Hypothalamus (tissue), 51 donors: ENCODE data around the gene CREB3L1.

Experiments used
- DNase-seq, 51 donors: peaks; one replicate each; lab custom pipeline; 2025; lab: John Stamatoyannopoulos, UW

The CREB3L1 gene

DNA sequence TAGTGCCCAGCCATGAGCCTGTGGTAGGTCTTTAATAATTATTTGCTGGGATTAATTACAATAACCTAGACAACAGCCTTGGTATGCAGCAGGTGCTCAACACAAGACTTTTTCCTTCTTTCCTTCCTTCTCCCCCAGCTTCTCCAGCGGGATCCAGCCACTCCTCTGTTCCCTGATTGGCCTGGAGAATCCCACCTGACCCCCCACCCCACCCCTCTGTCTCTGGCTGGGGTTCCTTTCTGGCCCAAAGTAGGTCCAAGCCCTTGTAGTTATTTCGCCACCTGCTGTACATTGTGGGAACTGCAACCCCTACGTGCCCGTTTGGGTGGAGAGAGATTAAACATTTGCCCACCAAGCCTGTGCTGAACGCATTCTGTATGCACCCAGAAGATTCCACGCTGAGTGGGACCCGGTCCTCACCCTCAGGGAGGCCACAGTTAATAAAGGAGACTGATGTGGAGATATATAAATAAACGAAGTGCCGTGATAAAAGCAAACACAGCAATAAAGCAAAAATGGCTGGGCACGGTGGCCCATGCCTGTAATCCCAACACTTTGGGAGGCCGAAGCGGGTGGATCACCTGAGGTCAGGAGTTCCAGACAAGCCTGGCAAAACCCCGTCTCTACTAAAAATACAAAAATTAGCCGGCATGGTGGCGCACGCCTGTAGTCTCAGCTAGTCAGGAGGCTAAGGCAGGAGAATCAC is 37.7 kb downstream of the CREB3L1 start:
- DNase-seq: peak in 24 of 51 donors; percentile 10 to 51 (median 26)

DNA sequence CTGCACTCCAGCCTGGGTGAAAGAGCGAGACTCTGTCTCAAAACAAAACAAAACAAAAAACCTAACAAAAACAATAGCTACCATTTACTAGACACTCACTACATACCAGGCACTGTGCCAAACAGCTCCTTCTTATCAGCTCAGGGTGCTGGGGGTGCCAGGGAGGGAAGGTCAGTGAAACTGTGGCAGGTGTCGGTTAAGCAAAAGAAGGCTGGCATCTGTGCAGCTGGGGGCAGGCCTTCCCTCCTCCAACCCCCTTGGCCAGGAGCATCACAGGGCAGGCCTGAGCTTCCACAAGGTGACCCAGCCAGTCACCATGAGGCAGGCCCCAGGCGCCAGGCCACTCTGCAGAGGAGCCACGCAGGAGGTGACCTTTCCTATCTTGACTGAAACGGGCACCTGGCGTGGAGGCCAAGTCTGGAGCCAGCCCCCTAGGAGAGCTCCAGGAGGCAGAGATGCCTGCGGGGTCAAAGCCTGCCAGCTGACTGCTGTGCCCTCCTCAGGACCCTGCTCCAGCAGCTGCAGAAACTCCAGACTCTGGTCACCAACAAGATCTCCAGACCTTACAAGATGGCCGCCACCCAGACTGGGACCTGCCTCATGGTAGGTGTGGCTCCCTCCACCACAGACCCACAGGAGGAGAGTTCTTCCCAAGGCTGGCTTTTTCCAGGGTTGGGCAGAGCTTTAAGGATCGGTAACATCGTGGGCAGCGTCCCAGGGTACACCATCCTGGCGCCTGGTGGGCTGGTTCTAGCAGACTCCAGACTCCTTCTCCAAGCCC is 38.5 kb downstream of the CREB3L1 start:
- DNase-seq: no peak

DNA sequence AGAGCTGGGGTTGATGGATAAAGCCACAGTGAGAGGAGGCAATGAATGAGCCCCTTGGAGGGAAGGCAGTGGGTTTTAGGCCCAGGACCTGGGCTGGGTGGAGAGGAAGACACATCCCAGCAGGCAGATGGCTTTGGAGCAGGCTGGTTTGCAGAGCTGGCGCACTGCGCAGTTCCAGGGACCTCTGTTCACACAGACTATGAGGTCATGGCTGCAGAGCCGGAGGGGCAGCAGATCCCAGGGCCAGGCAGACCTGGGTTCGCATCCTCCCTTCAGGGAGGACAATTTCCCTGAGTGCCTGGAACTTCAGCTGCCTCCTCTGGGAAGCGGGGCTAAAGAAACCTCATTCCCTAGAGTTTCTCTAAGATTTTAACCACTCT is 41.6 kb downstream of the CREB3L1 start:
- no peak for DNase-seq

DNA sequence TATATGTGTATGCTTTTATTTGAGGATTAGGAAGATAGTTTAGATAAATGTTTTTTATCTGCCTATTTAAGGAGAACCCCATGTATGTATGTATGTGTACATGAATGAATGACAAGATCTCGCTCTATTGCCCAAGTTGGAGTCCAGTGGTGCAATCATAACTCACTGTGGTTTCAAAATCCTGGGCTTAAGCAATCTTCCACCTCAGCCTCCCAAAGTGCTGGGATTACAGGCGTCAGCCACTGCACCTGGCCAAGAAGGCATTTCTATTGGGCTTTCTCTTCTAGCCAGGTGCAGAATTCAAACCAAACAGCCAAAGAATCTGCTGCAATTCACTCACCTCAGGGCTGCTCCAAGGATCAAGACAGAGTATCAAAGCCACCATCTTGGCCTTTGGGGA is 44.3 kb downstream of the CREB3L1 start:
- DNase-seq: no peak

DNA sequence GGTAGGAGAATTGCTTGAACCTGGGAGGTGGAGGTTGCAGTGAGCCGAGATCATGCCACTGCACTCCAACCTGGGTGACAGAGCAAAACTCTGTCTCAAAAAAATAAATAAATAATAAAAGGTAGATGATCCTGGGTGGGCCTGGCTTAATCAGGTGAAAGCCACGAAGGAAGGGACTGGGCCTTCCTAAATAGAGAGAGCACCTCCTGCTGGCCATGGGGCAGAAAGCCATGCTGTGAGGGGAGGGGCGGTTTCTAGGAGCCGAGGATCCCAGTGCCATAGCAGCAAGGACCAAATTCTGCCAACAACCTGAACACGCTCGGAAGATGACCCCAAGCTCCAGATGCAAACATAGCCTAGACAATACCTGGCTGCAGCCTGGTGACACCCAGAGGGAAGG is 45.3 kb downstream of the CREB3L1 start:
- DNase-seq: no peak

DNA sequence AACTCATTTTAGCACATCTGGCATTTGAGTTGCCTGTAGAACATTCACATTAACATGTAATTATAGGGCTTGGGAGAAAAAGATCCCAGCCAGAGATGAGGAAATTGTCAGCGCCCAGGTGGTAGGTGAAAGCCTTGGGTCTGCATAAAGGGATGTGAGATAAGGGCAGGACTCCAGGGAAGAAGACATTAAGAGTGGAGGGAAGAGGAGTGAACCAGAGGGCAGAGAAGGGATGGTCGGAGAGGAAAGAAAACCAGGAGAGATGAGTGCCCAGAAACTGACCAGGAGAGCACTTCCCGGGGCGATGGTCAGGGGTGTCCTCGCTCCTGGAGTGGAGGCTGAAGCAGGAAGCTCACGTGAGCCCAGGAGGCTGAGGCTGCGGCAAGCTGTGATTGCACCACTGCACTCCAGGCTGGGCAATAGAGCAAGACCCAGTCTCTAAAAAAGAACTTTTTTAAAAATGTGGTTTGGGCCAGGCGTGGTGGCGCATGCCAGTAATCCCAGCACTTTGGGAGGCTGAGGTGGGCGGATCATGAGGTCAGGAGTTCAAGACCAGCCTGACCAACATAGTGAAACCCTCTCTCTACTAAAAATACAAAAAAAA is 49.5 kb downstream of the CREB3L1 start:
- DNase-seq: no peak

DNA sequence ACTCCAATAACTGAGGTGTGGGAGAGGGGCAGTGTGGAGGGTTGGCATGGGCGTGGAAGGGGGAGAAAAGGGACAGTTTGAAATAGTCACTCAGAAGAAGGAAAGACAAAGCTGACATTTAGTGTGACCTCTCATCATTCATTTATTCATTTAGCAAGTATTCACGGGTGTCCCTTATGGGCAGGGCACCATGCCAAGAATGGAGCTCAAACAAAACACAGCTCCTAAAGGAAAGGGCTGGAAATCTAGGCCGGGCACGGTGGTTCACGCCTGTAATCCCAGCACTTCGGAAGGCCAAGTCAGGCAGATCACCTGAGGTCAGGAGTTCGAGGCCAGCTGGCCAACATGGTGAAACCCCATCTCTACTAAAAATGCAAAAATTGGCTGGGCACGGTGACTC is 50.4 kb downstream of the CREB3L1 start:
- no peak for DNase-seq

DNA sequence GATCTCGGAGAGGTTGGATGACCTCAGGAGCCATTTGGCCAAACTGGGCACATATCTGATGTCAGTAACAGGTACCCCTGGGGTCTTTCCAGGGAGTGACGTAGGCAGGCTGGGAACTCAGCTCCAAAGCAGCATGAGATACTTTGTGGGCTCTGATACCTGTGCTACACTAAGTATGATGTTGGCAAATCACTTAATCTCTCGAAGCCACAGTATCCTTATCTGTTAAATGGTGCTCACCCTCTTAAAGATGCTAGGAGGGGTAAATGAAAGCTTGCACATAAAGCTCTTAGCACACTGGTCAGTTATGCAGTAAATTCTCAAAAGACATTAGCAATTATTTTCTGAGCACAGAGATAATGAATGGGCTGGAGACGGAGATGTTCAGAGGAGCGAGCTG is 52.7 kb downstream of the CREB3L1 start:
- DNase-seq: no peak

DNA sequence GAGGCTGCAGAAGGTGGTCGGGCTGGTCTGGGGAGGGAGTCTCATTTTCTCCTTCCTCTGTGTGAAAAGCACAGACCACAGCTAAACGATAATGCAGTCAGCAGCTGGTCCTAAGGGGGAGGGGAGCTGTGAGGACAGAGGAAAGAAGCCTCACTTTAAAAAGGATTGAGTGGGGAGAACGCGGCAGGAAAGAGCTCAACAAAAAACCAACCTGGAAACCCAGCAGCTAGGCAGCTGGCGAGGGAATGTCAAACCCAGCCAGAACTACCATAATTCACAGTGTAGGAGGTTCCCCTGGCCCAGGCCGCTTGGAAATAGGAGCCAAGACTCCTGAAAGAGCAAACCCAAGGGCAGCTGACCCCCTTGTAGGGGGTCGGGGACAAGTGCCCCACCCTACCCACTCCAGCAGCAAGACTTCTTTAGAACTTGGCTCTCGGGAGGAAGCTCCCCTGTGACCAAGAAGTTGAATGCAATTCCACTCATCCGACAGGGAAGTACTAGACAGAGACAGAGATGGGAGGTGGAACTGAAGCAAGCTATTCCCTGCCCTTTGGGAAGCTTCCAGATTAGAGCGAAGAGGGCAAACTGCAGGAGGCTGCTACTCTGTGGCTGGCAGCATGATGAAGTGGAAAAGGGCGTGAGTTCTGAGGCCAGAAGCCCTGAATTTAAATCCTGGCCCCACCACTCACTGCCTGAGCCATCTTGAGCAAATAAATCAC is 53.3 kb downstream of the CREB3L1 start:
- peak in 8 of 51 donors; percentile 20 to 40 (median 25) for DNase-seq

DNA sequence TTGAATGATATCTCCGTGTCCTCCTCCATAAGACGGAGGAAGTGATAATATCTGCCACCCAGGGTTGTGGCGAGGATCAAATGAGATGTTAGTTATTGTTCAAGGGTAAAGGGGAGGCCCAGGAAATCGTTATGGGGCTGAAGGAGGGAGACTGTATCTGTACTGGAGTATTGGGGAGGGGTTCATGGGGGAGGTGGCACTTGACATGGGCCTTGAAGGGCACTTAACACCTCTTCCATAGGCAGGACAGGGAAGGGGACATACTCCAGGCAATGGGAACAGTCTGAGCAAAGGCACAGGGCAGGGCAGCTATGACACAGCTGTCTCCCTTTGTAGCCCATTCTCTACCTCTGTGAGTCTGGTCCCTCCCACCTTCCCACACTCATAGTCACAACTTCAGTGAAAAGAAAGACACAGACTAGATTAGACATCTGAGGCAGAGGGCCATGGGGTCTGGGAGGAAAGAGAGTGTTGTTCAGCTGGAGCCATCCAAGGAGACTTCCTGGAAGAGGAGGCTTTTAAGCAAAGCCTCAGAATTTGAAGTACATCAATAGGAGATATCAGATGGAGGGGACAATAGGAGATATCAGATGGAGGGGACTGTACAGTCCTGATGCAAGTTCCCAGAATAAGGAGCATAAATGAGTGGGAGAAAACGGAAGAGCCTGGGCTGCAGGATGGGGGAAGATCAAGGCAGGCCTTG is 54.0 kb downstream of the CREB3L1 start:
- no peak for DNase-seq

DNA sequence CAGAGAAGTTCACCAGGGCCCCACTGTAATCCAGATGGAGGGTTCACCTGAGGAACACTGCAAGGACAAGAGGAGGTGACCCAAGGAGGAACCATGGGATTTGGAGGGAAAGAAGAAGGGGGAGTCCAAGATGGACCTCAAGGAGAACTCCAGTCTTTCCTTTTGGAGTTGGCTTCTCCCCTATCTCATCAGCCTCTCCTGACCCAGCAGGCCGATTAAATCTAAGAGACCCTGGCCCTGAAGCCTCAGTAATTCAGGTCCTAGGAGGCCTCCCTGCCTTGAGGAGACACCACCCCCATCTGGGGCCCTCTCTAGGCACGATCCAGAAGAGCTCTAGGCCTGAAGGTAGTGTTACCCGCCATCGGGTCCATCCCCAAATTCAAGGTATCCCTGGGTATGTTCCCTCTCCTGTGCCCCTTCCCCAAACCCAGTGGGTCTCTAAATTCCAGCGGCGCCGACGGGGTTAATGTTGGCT is 54.7 kb downstream of the CREB3L1 start:
- no peak for DNase-seq

DNA sequence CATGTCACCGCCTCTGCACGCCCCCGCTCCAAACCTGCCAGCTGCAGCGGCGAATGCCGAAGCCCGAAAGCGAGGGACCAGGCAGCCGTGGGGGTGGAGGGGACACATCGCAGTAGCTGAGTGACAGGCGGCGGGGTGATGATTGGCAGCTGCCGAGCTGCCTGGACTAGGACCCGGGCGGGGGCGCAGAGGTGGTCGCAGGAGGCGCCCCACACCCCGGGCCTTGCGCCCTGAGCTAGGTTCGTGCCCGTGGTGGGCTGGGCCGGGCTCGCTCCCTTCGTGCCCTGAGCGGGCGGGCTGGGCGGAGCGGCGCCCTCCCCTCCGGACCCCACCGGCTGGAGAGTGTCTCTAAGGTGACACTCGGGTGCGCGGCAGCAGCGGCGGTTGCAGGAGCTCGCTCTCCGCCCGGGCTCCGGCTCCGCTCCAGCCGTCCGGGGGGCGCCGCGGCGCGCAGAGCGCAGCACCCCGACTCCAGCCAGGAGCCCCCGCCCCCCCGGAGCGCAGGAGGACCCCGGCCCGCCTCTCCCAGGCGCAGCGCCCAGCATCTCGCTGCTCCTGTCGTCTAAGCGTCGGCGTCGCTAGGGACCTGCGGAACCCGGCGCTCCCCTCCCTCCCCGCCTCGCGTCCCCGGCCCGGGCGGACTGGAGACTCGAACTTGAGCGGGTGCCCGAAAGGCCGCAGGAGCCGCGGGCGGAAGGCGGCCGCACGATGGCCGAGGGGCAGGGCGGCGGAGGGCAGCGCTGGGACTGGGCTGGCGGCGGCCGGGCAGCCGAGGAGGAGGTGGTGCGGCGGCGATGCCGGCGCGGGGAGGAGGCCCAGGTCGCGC is 55.3 kb downstream of the CREB3L1 start:
- peak in 10 of 51 donors; percentile 23 to 60 (median 42) for DNase-seq

DNA sequence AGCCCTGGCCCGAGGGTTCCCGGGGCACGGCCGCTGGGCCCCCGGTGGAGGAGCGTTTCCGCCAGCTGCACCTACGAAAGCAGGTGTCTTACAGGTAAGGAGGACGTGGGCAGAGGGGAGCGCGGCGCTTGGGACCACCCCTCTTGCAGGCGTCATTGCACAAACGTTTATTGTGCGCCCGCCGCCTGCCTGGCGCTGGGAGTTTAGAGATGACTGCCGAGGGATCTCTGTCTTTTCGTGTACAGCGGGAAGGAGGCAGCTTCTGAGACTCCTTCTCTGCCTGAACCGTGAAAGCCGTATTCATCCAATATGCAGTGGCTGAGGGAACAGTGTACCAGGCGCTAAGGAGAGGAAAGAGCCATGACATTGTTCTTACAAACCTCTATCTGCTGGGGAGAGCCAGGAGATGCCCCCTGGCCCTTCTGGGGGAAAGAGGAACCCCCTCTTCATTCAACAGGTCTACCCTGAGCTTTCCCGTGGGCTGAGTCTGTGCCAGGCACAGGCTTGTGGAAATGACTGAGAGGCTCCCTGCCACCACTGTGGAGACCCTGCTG is 56.0 kb downstream of the CREB3L1 start:
- peak in 10 of 51 donors; percentile 16 to 52 (median 28) for DNase-seq

DNA sequence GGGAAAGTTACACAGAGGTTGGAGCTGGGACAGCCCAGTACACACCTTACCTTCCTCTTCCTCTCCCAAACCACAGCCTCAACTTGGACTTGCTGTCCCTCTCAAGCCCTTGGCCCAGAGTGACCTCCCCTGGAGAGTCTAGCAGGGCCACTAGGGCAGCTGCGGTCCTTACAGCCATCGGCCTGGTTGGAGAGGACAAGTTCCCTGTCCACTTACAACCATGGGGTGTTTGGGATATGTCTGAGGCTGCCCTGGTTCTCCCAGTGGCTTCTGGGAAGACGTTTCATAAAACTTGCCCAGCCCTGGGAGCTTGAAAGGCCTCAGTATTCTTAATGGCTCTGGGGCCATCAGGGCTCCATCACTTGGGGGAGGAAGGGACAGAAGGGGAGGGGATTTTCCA is 56.7 kb downstream of the CREB3L1 start:
- no peak for DNase-seq

DNA sequence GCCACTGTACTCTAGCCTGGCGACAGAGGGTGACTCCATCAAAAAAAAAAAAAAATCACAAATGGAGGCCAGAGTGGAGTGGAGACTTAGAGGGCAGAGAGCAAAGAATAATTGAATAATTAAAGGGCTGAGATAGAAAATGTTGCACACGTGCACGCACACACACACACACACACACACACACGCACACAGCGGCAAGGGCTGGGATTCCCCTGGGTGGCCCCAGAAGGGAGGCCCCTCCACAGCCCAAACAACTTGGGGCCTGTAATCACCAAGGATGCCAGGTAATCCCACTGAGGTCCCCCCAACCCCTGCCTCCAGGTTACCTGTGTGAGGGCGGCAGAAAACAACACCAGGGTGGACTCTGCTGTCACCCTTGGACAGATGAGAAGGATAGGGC is 57.8 kb downstream of the CREB3L1 start:
- no peak for DNase-seq

DNA sequence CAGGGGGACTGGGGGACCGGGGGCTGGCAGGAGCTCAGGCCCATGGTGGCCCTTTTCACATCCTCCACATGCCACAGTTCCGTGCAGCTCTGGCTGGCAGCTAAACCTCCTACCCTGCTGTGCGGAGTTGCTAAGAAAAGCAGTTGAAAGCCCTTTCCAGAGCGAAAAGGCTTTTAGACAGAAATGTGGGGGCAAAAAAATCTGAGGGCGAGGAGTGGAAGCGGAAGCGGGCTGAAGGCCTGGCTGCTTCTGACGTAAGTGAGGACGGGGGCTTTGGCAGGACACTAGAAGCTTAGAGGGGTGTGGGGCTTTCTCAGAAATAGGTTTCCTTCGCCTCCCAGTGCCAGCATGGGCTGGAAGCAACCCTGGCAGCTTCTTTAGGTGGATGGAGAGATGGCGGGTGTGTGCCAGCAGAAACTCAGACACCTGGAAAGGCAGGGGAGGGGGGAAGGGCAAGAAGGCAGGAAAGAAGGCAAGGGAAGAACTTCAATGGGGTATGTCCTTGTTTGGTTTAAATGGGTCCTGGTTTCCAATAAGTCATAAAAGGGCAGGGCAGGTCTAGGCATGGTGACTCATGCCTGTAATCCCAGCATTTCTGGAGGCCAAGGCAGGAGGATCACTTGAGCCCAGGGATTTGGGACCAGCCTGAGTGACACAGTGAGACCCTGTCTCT is 58.6 kb downstream of the CREB3L1 start:
- peak in 23 of 51 donors; percentile 32 to 74 (median 56) for DNase-seq

DNA sequence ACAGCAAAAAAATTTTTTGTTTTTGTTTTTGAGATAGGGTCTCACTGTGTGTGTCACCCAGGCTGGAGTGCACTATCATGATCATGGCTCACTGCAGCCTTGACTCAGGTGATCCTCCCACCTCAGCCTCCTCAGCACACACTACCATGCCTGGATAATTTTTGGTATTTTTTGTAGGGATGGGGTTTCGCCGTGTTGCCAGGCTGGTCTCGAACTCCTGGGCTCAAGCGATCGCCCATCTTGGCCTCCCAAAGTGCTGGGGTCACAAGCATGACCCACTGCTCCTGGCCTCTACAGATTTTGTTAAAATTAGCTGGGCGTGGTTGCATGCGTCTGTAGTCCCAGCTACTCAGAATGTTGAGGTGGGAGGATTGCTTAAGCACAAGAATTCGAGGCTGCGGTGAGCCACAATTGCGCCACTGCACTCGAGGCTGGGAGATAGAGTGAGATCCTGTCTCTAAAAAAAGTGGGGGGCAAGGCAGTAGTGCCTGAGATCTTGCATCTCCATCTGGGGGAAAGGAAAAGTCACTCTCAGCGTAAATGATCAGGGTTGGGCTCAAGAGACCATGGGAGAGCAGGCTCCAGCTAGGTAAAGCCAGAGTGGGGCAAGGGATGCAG is 59.2 kb downstream of the CREB3L1 start:
- peak in 2 of 51 donors; percentile 13 to 21 for DNase-seq
